ENCODE data around the gene EPHA4. TPM values are rescaled to one million over a fixed set of nuclear protein-coding genes. Genes with fewer than 3 reads are reported as not detected.

The EPHA4 gene
- total RNA-seq, 2 donors from 2014 or later, result 8.0 to 13.8 TPM

DNA sequence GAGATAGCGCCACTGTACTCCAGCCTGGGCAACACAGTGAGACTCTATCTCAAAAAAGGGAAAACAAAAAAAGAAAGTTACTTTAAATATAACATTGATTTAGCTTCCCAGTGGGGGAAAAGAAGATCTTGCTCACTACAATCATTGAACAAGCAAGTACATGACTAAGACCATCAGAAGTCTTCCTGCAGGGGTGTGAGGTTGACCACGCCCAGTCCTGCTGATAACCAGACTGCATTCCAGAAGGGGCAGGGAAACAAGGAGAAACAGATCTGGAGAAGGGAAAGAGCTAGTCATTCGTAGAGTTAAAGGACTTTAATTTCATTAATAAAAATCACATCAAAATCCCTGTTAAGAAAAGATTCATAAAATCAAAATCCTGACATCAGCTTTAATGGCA is 77.5 kb downstream of the EPHA4 start:
- Mint-ChIP-seq H3K9me3 (no peaks in the 10 kb centered on the region), H3K27ac (no peak overlapping the region), H3K4me3 (no peak overlapping the region), H3K4me1 (peaks cover 6% of the 10 kb centered on the region), H3K36me3 (ENCODE audit: low read depth) (peaks cover 44% of the 10 kb centered on the region), H3K27me3 (no peaks in the 10 kb centered on the region)
- no peak for ATAC-seq (replicated peaks)

DNA sequence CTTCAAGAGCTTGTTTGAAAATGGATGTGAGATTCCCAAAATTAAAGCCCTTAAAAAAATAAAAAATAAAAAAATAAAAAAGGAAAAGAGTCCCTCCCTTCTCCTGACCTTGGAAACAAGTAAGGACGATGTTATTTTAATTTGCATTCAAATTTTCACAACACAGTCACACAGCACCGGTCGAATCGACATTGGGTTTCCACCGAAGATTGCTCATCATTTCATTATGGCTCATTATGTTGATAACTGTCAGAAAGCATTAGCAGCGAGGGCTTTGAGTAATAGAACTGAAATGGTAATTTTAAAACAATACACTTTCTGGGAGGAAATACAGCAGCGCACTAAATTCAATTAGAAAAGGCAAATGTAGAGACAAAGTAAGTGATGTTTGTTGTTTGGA is 78.7 kb downstream of the EPHA4 start:
- H3K27ac Mint-ChIP-seq, result no peak overlapping the region
- H3K4me3 Mint-ChIP-seq, result no peak overlapping the region
- H3K27me3 Mint-ChIP-seq, result no peaks in the 10 kb centered on the region
- H3K4me1 Mint-ChIP-seq, result peaks cover 10% of the 10 kb centered on the region
- ATAC-seq (replicated peaks), result no peak
- no peaks in the 10 kb centered on the region for H3K9me3 Mint-ChIP-seq
- H3K36me3 Mint-ChIP-seq (ENCODE audit: low read depth), result peaks cover 44% of the 10 kb centered on the region

DNA sequence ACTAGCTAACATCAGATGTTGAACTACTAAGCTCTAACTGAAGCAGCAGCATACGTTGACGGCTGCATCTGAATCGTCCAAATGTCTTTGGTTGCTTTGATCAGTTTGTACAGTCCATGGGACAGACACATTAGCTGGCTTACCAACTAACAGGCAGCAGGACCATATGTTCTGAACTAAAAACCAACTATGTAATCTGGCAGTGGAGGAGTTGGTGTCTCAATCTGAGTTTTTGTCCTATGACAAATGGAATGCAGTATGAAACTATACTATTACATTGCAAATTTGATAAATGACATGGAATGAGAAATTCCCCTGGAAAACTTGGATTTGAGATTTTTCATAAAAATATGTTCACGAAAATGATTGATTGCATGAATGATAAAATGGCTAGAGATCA is 79.5 kb downstream of the EPHA4 start:
- ATAC-seq (replicated peaks), result no peak
- Mint-ChIP-seq H3K9me3 (no peaks in the 10 kb centered on the region), H3K4me1 (peaks cover 5% of the 10 kb centered on the region), H3K27ac (no peak overlapping the region), H3K36me3 (ENCODE audit: low read depth) (peaks cover 37% of the 10 kb centered on the region), H3K4me3 (no peak overlapping the region), H3K27me3 (no peaks in the 10 kb centered on the region)

DNA sequence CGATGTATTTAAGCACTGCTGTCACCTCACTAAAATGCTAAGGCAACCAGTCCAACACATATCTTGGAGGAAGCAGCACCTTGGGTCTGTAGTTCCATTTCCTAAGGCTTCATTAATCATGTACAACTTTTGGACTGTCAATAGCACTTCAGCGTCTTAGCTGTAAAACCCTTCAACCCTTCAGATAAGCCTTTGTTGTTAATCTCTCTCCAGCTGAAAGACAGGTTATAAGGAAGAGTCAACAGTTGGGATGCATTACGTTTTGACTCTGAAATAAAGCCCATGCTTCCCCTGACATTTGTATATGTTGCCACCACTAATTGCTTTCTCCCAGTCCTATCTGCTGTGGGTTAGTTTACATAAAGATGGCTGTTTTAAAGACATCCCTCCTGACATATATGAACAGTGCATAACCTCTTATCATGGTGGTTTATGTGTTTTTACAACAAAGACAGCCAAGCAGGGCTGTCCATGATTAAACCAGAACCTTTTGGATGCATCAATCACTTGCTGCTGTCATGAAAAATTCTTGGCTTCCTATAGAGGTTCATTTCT is 81.5 kb downstream of the EPHA4 start:
- Mint-ChIP-seq H3K27me3 (no peaks in the 10 kb centered on the region), H3K4me1 (peaks cover 5% of the 10 kb centered on the region), H3K4me3 (no peak overlapping the region), H3K36me3 (ENCODE audit: low read depth) (peaks cover 27% of the 10 kb centered on the region), H3K9me3 (no peaks in the 10 kb centered on the region), H3K27ac (no peak overlapping the region)
- no peak for ATAC-seq (replicated peaks)

DNA sequence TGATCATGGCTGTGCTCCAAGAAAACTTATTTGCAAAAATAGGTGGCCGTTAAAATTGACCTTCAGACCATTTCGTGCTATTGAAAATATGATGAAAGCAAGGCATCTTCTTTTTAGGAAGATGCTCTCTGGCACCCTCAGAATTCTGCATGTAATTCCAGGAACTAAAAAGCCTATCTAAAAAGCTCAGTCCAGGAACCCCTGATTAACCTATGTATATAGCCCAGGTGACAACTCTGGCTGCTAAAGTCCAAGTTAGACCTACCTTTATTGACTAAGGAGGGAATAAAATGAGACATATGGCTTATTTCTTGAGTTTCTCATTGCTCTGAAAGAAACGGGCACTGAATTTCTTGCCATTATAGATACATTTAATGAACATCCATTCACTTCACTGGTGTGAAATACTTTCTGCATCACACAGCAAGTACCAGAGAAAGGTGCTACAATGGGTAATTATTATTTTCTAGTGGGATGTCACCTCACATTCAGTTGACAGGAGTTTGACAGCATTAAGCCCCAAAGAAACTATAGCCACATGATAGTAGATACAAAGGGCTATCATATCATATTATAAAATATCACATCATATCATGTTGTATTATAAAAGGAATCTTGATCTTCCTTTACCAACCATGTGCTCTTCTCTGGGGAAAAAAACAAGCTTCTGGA is 83.8 kb downstream of the EPHA4 start:
- H3K27me3 Mint-ChIP-seq, result no peaks in the 10 kb centered on the region
- no peak overlapping the region for H3K4me3 Mint-ChIP-seq
- H3K27ac Mint-ChIP-seq, result no peak overlapping the region
- ATAC-seq (replicated peaks), result no peak
- no peaks in the 10 kb centered on the region for H3K9me3 Mint-ChIP-seq
- H3K36me3 Mint-ChIP-seq (ENCODE audit: low read depth), result peaks cover 13% of the 10 kb centered on the region
- H3K4me1 Mint-ChIP-seq, result peaks cover 5% of the 10 kb centered on the region

DNA sequence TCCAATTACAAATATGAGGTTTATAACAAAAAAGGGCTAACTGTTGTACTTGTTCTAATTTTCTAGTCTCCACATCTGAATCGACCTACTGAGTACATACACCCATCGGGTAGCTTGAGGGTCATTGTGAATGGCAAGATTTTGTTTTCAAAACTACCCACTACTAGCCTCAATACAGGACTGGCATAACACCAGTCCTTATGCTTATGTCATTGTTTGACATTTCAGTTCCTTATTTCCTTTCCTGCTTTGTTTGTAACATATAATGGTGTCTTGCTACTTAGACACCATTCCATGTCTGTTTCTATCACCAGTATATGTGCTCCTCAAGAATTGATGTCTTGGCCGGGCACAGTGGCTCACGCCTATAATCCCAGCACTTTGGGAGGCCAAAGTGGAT is 86.0 kb downstream of the EPHA4 start:
- no peak overlapping the region for H3K27ac Mint-ChIP-seq
- peaks cover 5% of the 10 kb centered on the region for H3K4me1 Mint-ChIP-seq
- no peak for ATAC-seq (replicated peaks)
- H3K4me3 Mint-ChIP-seq, result no peak overlapping the region
- no peaks in the 10 kb centered on the region for H3K27me3 Mint-ChIP-seq
- H3K9me3 Mint-ChIP-seq, result no peaks in the 10 kb centered on the region
- H3K36me3 Mint-ChIP-seq (ENCODE audit: low read depth), result peaks cover 5% of the 10 kb centered on the region

DNA sequence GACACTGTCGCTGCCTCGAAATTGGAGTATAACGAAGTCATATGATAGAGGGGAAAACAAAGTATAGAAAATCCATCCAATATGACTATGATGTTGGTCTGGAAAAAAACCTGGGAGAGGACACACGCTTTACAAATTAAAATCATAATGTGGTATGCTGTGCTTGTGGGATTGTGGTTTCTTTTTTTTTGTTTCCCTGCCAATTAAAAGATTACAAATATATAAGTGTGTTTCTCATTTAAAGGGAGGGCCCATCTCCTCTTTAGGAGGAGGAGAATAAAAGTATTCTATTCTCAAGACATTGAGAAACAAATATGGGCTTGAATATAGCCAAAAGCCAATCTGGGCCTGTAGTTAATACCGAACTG is 86.6 kb downstream of the EPHA4 start:
- Mint-ChIP-seq H3K4me3 (no peak overlapping the region), H3K27ac (no peak overlapping the region)
- ATAC-seq (replicated peaks), result no peak

DNA sequence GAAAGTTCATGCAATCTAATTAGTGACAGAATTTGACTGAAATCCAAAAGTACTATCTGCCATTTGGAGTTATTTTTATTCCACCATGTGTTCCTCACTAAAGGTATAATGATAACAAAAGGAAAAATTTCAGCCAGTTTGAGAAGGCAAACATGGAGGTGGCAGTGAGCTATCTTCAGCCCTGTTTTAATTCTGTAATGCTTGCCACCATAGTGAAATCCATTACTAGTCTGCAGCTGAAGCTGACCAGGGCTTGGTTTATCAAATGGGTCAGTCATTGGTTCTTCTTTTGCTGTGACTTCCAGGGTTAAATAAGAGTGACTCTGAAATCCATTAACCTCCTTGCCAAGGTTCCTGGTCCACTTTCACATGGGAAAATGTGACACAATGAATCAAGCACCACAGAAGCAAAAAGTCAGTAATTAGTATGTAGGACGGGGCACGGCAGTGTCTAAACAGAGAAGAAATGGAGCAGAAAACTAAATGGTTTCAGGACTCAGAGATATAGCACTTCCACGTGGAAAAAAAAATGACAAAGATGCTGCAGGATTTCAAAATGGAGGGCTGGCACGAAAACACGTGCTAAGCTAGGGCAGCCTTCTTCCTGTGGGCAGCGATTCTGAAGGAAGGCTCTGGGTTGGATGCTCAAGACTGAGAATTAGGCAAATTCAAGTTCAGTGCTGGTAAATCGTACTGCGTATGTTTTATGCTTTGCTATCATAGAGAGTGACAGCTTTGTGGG is 87.2 kb downstream of the EPHA4 start:
- H3K9me3 Mint-ChIP-seq, result no peaks in the 10 kb centered on the region
- no peak overlapping the region for H3K27ac Mint-ChIP-seq
- H3K27me3 Mint-ChIP-seq, result no peaks in the 10 kb centered on the region
- ATAC-seq (replicated peaks), result no peak
- H3K4me3 Mint-ChIP-seq, result no peak overlapping the region
- peaks cover 16% of the 10 kb centered on the region for H3K36me3 Mint-ChIP-seq (ENCODE audit: low read depth)
- peaks cover 5% of the 10 kb centered on the region for H3K4me1 Mint-ChIP-seq

More for the DNA sequence above, 86.6 kb downstream of the EPHA4 start:
- Mint-ChIP-seq H3K4me1 (peaks cover 5% of the 10 kb centered on the region), H3K27me3 (no peaks in the 10 kb centered on the region), H3K9me3 (no peaks in the 10 kb centered on the region), H3K36me3 (ENCODE audit: low read depth) (peaks cover 10% of the 10 kb centered on the region)

DNA sequence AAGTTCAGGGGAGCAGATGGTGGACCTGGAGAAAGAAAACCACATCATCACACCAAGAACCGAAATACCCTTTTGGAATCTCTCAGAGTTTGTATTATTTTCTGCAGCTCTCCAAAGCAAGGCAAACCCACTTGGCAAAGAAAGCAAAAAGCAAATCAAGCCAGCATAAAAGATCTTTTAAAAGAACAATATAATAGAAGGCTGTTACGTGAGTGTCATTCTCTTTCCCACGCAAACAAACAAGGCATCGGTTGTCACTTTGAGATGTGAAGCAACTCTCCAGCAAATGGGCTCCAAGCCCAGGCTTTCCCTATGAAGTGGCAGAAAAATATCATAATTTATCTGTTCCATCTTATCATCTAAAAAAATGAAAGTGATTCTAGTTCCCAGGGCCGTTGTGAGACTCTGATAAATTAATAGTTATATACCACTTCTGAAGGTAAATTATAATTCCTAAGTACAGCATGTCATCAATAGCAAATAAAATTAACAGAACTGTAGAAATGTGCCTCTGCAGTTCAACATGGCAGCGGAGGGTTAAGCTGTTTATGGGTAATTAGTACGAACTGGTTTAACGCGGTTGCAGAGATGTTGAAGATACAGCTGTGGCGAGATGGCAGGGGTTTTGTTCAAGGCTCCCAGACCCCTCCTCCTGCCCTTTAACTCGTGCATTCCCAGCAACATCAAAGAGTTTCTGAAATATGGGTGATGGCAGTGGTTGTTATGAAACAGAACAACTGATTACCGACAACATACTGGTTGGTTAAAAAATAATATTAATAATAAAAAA is 89.2 kb downstream of the EPHA4 start:
- Mint-ChIP-seq H3K36me3 (ENCODE audit: low read depth) (peaks cover 17% of the 10 kb centered on the region), H3K4me3 (no peak overlapping the region), H3K27ac (no peak overlapping the region), H3K9me3 (no peaks in the 10 kb centered on the region), H3K27me3 (no peaks in the 10 kb centered on the region), H3K4me1 (no peaks in the 10 kb centered on the region)
- no peak for ATAC-seq (replicated peaks)

DNA sequence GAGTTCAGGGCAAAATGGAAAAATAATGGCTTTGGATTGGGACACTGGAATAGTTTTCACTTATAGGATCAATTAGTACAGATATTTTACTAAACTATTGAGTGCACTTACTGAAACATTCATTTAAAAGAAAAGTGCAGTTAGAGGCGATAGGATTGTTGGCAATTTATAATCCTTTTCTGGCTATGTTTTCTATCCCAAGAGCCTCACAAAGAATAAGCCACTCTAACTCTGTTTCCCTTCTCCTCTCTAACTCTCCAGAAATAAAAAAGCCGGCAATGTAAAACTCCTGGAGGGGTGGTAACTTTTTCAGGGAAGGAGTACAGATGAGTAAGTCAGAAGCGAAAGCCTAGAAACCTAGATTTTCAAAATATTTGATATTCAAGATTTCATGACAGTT is 91.3 kb downstream of the EPHA4 start:
- no peaks in the 10 kb centered on the region for H3K4me1 Mint-ChIP-seq
- no peak overlapping the region for H3K4me3 Mint-ChIP-seq
- H3K9me3 Mint-ChIP-seq, result no peaks in the 10 kb centered on the region
- ATAC-seq (replicated peaks), result no peak
- H3K27me3 Mint-ChIP-seq, result no peaks in the 10 kb centered on the region
- peaks cover 17% of the 10 kb centered on the region for H3K36me3 Mint-ChIP-seq (ENCODE audit: low read depth)
- H3K27ac Mint-ChIP-seq, result no peak overlapping the region

DNA sequence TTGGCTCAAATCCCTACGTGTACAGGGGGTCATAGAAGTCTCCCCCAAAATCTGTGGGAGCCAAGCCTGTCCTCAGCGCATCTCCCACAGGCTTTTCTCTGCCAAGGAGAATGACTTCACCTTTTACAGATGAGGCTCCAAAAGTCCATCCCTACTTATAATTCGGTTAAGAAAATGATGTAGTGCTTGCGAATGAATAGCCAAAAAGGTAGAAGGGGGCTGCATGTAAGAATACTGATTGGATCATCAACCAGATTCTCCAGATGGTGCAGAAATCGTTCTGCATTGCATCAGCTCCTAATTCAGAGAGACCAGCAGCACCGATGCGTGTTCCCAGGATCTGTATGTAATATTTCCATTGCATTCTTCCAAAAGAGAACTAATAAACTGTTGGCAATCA is 91.9 kb downstream of the EPHA4 start:
- Mint-ChIP-seq H3K27me3 (no peaks in the 10 kb centered on the region), H3K9me3 (no peaks in the 10 kb centered on the region), H3K36me3 (ENCODE audit: low read depth) (peaks cover 17% of the 10 kb centered on the region), H3K27ac (no peak overlapping the region), H3K4me3 (no peak overlapping the region), H3K4me1 (no peaks in the 10 kb centered on the region)
- ATAC-seq (replicated peaks), result no peak

DNA sequence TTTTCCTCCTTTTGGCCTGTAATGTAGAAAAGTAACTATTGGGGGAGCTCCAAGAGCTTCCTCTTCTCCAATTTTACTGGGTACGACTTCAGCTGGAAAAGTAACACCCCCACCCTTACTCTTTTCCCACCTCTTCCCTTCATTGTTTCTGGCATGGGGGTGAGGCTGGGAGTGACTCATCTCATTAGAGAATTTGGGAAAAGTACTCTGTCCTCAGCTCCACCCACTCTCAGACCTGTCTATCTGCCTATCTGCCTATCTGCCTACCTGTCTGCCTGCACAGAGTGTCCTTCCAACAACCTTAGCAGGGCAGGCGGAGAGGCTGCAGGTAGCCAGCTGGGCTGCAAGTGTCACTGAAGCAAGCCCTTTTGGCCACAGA is 93.6 kb downstream of the EPHA4 start:
- H3K4me1 Mint-ChIP-seq, result no peaks in the 10 kb centered on the region
- peak overlapping the region; percentile 70 for H3K27ac Mint-ChIP-seq
- no peaks in the 10 kb centered on the region for H3K9me3 Mint-ChIP-seq
- ATAC-seq (replicated peaks), result no peak
- peaks cover 17% of the 10 kb centered on the region for H3K36me3 Mint-ChIP-seq (ENCODE audit: low read depth)
- no peak overlapping the region for H3K4me3 Mint-ChIP-seq
- no peaks in the 10 kb centered on the region for H3K27me3 Mint-ChIP-seq

DNA sequence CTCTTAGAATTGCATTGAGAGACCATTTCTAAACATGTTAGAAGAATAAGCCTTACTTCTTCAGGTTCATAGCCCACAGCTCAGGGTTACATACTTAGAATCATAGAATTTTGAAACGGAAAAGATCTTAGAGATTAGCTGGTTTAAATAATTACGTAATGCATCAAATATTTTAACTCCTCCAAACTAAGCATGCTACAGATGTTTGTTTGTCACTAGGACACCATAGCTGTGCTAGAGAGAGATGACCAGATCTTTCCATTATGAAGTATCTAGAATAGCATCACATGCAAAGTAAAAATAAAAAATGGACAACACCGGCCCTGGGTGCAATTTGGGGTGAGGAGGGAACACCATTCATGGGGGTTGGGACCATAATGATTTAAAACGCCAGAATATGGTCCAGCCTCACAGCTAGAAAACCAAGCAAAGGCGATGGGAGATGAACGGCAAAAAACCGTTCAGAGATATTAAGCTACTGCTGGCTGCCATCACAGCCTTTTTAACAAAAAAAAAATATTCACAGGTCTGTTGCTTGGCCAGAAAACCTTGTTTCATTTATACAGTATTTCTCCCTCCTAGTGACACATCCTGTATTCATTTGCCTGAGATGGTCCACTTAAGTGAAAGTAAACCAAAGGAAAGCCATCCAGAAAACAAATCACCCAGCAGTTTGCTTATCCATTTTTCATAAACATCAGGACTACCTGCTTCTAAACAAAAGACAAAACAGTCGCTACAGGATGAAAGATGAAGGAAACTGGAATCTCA is 94.2 kb downstream of the EPHA4 start:
- Mint-ChIP-seq H3K9me3 (no peaks in the 10 kb centered on the region), H3K4me3 (no peak overlapping the region), H3K27me3 (no peaks in the 10 kb centered on the region), H3K27ac (no peak overlapping the region), H3K4me1 (no peaks in the 10 kb centered on the region), H3K36me3 (ENCODE audit: low read depth) (peaks cover 17% of the 10 kb centered on the region)
- ATAC-seq (replicated peaks), result no peak

DNA sequence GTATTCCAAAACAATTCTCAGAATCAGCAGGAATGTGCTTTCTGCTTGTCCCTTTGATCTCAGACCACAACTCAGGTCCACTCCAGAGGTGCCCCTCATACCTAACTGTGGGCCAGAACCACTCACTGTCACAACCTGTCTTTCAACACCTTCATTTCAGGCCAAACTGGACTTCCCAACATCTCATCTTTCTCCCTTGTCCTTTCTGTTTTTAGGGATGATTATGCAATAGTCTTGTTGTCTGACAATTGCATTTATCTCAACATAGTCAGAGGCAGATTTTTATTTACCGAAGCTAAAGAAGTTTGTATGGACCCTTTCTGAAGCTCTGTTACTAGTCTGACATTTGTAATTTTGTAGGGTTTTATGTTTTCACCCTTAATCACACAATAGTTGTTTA is 95.9 kb downstream of the EPHA4 start:
- no peak overlapping the region for H3K4me3 Mint-ChIP-seq
- H3K4me1 Mint-ChIP-seq, result no peaks in the 10 kb centered on the region
- ATAC-seq (replicated peaks), result no peak
- H3K9me3 Mint-ChIP-seq, result no peaks in the 10 kb centered on the region
- H3K27me3 Mint-ChIP-seq, result no peaks in the 10 kb centered on the region
- peaks cover 12% of the 10 kb centered on the region for H3K36me3 Mint-ChIP-seq (ENCODE audit: low read depth)
- H3K27ac Mint-ChIP-seq, result no peak overlapping the region

All from activated T-helper 17 cell treated with anti-CD3 and anti-CD28 coated beads, Interleukin-2, amount 50 U/mL, for 72 hours (primary cell).